HG02571 (cell line): Measurements from ENCODE around the gene MYL10.

Source experiments
- ATAC-seq: cut with Tn5 transposase; IDR thresholded peaks from one replicate; pipeline ENCODE4 v1.9.1; 2021; ENCODE audit warnings: mild to moderate bottlenecking, moderate library complexity; ENCODE audit not compliant: unreplicated experiment

MYL10 gene

GRCh38 chr7:101629171-101629570, at the start of gene MYL10:
MYL10 (minus strand) TSS chr7:101629296; CDS start chr7:101629118, 178 bp downstream.
- ATAC-seq: no peak

GRCh38 chr7:101678658-101679057, 49.6 kb upstream of the MYL10 start:
- no peak for ATAC-seq

GRCh38 chr7:101677797-101678479, 48.8 kb upstream of the MYL10 start:
- no peak for ATAC-seq

DNA sequence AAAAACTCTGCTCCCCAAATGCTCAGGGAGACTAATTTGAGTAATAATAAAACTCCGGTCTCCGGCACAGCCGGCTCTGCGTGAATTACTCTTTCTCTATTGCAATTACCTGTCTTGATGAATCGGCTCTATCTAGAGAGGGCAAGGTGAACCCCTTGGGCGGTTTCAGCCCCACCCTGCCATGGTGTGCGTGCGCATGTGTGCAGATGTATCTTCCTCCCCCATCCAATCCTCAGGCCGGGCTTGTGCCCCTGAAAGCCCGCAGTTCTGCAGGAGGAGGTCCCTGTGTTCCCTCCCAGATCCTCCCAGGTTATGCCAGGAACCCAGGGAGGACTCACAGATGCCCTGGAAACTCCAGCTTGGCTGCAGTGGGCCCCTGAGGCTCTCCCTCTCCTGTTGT, 48.3 kb upstream of the MYL10 start:
- ATAC-seq: no peak

- ATAC-seq: no peak
Observed at GRCh38 chr7:101676956-101677355, 47.9 kb upstream of the MYL10 start.

- no peak for ATAC-seq
Observed at GRCh38 chr7:101676062-101676598, 47.0 kb upstream of the MYL10 start.

DNA sequence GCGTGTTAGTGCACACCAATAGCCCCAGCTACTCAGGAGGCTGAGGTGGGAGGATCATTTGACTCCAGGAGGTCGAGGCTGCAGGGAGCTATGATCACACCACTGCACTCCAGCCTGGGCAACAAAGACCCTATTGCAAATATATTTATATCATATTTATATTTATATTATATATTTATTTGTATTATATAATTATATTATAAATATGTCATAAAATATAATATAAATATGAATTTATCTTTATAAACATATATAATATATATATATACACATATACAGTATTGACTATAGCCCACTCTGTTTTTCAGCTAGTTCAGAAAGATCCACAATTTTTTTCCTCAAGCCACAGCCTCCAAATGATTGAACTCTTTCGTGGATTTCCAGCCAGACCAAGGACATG, 45.3 kb upstream of the MYL10 start:
- no peak for ATAC-seq

GRCh38 chr7:101673951-101674350, 44.9 kb upstream of the MYL10 start:
- no peak for ATAC-seq

DNA sequence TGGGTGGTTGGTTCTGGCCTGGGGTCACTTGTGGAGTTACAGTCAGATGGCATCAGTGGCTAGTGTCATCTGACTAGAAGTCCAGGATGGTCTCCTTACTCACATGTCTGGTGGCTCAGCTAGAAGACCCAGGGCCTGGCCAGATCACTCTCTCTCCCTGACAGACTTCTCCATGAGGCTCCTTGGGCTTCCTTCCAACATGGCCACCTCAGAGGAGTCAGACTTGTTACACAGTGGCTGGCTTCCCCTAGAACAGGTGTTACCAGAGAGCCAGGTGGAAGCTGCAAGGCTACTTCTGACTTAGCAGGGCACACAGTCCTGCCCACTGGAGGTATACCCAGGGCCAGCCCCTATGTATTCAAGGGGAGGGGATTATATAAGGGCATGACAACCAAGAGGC, 44.2 kb upstream of the MYL10 start:
- ATAC-seq: no peak

- no peak for ATAC-seq
Observed at GRCh38 chr7:101671371-101672356, 42.6 kb upstream of the MYL10 start.

DNA sequence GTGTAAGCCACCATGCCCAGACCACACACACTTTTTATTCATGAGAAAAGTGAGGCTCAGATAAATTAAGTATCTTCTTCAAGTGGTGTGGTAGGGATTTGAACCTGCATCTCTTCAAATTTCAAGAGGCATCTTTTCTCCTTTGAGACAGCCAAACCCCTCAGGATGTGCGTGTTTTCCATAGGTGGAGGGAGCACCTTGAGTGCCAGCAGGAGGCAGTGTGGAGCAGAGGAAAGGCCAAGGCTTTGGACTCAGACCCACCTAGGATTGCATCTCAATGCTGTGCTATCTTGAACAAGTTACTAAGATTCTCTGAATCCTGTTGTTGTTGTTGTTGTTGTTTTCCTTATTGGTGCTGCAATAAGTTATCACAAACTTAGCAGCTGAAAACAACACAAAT, 40.2 kb upstream of the MYL10 start:
- no peak for ATAC-seq

- no peak for ATAC-seq
Observed at GRCh38 chr7:101668726-101669125, 39.6 kb upstream of the MYL10 start.

DNA sequence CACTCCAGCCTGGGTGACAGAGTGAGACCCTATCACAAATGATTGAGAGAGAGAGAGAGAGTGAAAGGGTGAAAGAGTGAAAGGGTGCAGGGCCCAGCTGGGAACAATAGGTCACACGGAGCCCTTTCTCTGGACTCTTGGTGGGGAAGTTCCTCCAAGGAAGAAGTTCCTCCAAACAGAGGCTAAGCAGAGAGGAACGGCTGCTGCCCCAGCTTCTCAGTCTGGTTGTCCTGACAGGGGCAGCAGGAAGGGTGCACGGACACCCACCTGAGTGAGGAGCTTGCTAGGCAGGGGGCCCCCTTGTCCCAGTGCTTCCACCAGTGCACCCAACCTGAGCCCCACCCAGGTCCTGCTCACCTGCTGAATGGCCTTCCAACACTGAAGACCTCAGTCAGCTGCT, 38.8 kb upstream of the MYL10 start:
- no peak for ATAC-seq

- ATAC-seq: no peak
Observed at GRCh38 chr7:101667399-101667798, 38.3 kb upstream of the MYL10 start.

DNA sequence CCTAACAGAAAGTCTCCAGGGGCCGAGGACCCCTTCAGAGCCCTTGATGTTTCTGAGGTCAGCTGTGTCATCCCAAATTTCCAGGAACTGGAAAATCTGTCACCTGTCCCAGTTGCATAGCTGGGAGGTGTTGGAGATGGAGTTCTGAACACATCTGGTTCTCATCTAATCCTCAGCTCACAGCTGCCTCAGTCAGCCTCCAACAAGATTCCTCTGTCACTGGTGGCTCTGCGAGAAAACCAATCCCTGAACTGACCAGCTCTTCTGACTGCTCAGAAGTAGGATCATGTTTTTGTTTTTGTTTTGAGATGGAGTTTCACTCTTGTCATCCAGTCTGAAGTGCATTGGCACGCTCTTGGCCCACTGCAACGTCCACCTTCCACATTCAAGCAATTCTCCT, 37.6 kb upstream of the MYL10 start:
- no peak for ATAC-seq

DNA sequence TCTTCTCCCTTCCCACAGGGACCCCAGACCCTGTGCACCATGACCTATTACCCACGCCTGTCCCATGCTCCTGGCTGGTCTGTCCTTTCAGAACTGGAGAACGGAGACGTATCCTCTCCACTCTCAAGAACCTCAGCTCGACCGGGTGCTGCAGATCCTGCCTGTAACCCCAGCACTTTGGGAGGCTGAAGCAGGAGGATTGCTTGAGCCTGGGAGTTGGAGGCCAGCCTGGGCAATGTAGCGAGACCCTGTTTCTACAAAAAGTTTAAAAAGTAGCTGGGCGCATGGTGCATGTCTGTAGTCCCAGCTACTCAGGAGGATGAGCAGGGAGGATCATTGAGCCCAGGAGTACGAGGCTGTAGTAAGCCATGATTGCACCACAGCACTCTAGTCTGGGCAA, 37.2 kb upstream of the MYL10 start:
- ATAC-seq: no peak

- no peak for ATAC-seq
Observed at GRCh38 chr7:101664893-101665471, 35.9 kb upstream of the MYL10 start.

GRCh38 chr7:101664436-101664835, 35.3 kb upstream of the MYL10 start:
- no peak for ATAC-seq

- ATAC-seq: no peak
Observed at GRCh38 chr7:101663747-101664146, 34.7 kb upstream of the MYL10 start.

GRCh38 chr7:101662447-101662998, 33.4 kb upstream of the MYL10 start:
- no peak for ATAC-seq

- ATAC-seq: no peak
Observed at GRCh38 chr7:101659706-101660105, 30.6 kb upstream of the MYL10 start.
